ENCODE results near the gene KRT7. TPM values are rescaled to one million over a fixed set of nuclear protein-coding genes. Genes with fewer than 3 reads are reported as not detected.
A peak's percentile ranks its signal among the peaks of the same experiment; 100 is the strongest.

Gene KRT7
- total RNA-seq, 2 donors from 2014 or later: 24.1 to 105 TPM

- no peak for ATAC-seq (ENCODE audit: insufficient number of reproducible peaks, low FRiP score, low read depth)
Measured at GRCh38 chr12:52247622-52248540, 14.8 kb downstream of the KRT7 start.

GRCh38 chr12:52248541-52249461, 15.8 kb downstream of the KRT7 start:
- peak; percentile 33 for DNase-seq (ENCODE audit: low spot score)
- Histone ChIP-seq H3K4me3 (no peak overlapping the region), H3K9me3 (no peaks in the 10 kb centered on the region), H3K27ac (peak overlapping the region; percentile 74 to 86), H3K36me3 (no peaks in the 10 kb centered on the region), H3K4me1 (ENCODE audit: control insufficient read depth in 1 of 2, low read depth in 2 of 2) (peaks cover 45 to 51% of the 10 kb centered on the region in 2 donors), H3K27me3 (replicated peaks; ENCODE audit: insufficient read depth) (no peaks in the 10 kb centered on the region)
- TF ChIP-seq CTCF (IDR thresholded peaks at IDR 0.05): no peak
- peak; percentile 47 for ATAC-seq (ENCODE audit: insufficient number of reproducible peaks, low FRiP score, low read depth)

More at GRCh38 chr12:52247622-52248540, 14.8 kb downstream of the KRT7 start:
- peaks cover 54 to 60% of the 10 kb centered on the region in 2 donors for H3K4me1 ChIP-seq (ENCODE audit: control insufficient read depth in 1 of 2, low read depth in 2 of 2)
- H3K27me3 ChIP-seq (replicated peaks; ENCODE audit: insufficient read depth): no peaks in the 10 kb centered on the region
- H3K36me3 ChIP-seq: no peaks in the 10 kb centered on the region
- no peaks in the 10 kb centered on the region for H3K9me3 ChIP-seq
- H3K27ac ChIP-seq: peak overlapping the region; percentile 74 to 86
- DNase-seq (ENCODE audit: low spot score): no peak
- H3K4me3 ChIP-seq: no peak overlapping the region
- no peak for TF ChIP-seq CTCF (IDR thresholded peaks at IDR 0.05)

DNA sequence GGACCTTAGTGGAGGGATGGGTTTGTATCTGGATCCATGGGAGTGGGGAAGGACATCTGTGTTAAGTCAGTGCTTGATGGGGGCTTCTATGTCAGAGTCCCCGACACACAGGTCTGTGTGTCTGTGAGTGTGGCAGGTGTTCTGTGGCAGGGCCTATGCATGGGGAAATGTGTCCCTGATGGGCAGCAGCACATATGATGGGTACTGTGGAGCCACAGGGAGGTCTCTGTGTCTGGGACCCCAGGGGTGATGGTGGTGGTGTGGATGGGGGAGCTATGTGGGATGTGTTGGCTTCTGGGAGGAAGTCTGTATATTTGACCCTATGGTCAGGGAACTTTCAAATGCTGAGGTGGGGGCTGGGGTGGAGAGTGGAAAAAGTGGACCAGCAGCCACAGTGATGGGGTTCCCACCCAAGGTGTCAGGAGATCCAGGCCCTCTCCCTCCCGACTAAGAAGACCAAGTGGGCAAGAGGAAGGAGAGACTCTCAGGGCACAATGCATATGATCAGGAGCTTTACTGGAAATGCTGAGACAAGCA, 16.5 kb downstream of the KRT7 start:
- TF ChIP-seq CTCF (IDR thresholded peaks at IDR 0.05): no peak
- ATAC-seq (ENCODE audit: insufficient number of reproducible peaks, low FRiP score, low read depth) (no peak), DNase-seq (ENCODE audit: low spot score) (no peak)
- peak overlapping the region; percentile 74 to 86 for H3K27ac ChIP-seq
- H3K4me1 ChIP-seq (ENCODE audit: control insufficient read depth in 1 of 2, low read depth in 2 of 2): peaks cover 37 to 43% of the 10 kb centered on the region in 2 donors
- H3K36me3 ChIP-seq: no peaks in the 10 kb centered on the region
- no peaks in the 10 kb centered on the region for H3K9me3 ChIP-seq
- H3K27me3 ChIP-seq (replicated peaks; ENCODE audit: insufficient read depth): no peaks in the 10 kb centered on the region
- no peak overlapping the region for H3K4me3 ChIP-seq

GRCh38 chr12:52250048-52250990, 17.3 kb downstream of the KRT7 start:
- Histone ChIP-seq H3K36me3 (no peaks in the 10 kb centered on the region), H3K4me3 (no peak overlapping the region), H3K27ac (peak overlapping the region; percentile 74 to 86), H3K4me1 (ENCODE audit: control insufficient read depth in 1 of 2, low read depth in 2 of 2) (peaks cover 35 to 41% of the 10 kb centered on the region in 2 donors), H3K9me3 (no peaks in the 10 kb centered on the region), H3K27me3 (replicated peaks; ENCODE audit: insufficient read depth) (no peaks in the 10 kb centered on the region)
- DNase-seq (ENCODE audit: low spot score) (no peak), ATAC-seq (ENCODE audit: insufficient number of reproducible peaks, low FRiP score, low read depth) (no peak)
- no peak for TF ChIP-seq CTCF (IDR thresholded peaks at IDR 0.05)

Data from thoracic aorta (tissue), 2 donors.